H1 (cell line): ENCODE measurements around the gene CTXN3. TPM values are rescaled to one million over a fixed set of nuclear protein-coding genes. Genes with fewer than 3 reads are reported as not detected.

Source experiments
- JUN ChIP-seq: IDR thresholded peaks from 2 replicates; pipeline ENCODE4 v1.6.1; 2011; ENCODE audit warnings: low read depth, mild to moderate bottlenecking, improper control_type of control experiment, low read length
- POLR2A ChIP-seq, 2 experiments: IDR thresholded peaks; 1 replicate in 1 of 2; 2 replicates in 1 of 2; pipeline ENCODE4 v1.6.1; 2011; ENCODE audit warnings: low read depth in 2 of 2, low read length in 2 of 2, mild to moderate bottlenecking in 2 of 2; ENCODE audit errors: control extremely low read depth in 1 of 2
- TEAD4 ChIP-seq: IDR thresholded peaks from 2 replicates; pipeline ENCODE4 v1.6.1; 2012; ENCODE audit warnings: low read depth, low read length, inconsistent platforms, mixed read lengths
- polyA plus RNA-seq, 7 experiments: library from polyadenylated mRNA; depleted of rRNA in 3 of 7; stranded (reverse) in 5 of 7; unstranded in 2 of 7; fragments of >200 nt in 5 of 7; fragments of 200-250 nt in 2 of 7; gene quantifications; 1 replicate in 5 of 7; 2 replicates in 1 of 7; 4 replicates in 1 of 7; pipeline versions ENCODE4 v1.2.1 to v1.2.3, GENCODE V29; 2011 to 2013; ENCODE audit warnings: missing spikeins in 2 of 7, mixed read lengths in 2 of 7
- total RNA-seq: library from RNA; stranded (reverse); fragmentation: NEBNext Ultra II Directional; extraction: Animal tissue kit (Norgen Biotek cat#: 25700); gene quantifications from 2 replicates; pipeline ENCODE4 v1.2.1, GENCODE V29; 2021
- TF ChIP-seq, protein P1 (sequence below): IDR thresholded peaks from 2 replicates; pipeline ENCODE4 v1.6.1; 2012; ENCODE audit warnings: inconsistent platforms

CTXN3 gene
- total and polyA plus RNA-seq, 2 of the 8 experiments (the other 6 are each of a cell fraction or from before 2014, with no cell fraction given), result 0.05 TPM; not detected in 1

DNA sequence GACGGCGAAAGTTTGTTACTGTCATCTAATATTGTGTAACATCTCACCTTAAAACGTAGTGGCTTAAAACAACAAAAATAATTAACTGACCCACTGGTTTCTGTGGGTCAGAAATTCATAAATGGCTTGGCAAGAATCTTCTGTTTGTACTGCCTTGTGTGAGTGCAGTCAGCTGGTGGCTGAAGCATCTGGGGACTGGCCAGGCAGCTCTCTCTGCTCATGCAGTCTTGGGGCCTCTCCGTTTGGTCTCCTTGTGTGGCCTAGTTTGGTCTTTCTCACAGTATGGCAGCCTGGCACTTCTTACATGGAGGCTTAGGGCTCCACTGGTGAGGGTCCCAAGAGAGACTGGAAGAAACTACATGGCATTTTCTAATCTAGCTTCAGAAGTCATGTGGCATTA lies 49.0 kb upstream of the CTXN3 start (continued):
- TF ChIP-seq, protein P1, sequence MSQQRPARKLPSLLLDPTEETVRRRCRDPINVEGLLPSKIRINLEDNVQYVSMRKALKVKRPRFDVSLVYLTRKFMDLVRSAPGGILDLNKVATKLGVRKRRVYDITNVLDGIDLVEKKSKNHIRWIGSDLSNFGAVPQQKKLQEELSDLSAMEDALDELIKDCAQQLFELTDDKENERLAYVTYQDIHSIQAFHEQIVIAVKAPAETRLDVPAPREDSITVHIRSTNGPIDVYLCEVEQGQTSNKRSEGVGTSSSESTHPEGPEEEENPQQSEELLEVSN, result no peak
- TF ChIP-seq TEAD4, result no peak
- no peak for TF ChIP-seq POLR2A (IDR thresholded peaks at IDR 0.05; ENCODE audit: control extremely low read depth in 1 of 2, low read depth in 2 of 2, low read length in 2 of 2)
- TF ChIP-seq JUN, result no peak
